ENCODE data around the gene HSPG2.

DNA sequence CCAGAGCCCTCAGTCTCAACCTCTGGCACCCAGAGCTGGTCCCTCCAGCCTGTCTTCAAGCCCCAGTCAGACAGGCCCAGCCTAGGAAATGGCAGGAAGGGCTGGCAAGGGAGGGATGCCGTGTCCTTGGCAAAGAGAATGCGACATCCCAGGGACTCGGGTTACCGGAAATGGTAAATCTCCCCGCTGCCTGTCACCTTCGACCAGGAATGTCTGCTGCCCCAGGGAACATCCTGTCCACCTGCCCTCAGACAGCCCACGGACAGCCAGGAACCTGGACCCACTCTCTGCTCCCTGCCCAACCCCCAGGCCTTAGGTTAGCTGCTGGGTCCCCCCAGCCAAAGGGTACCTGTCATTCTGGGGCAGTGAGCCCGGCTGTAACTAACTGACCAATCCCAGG is 23.9 kb downstream of the HSPG2 start:
- TF ChIP-seq CTCF (IDR thresholded peaks at IDR 0.05) (no peak), POLR2AphosphoS5 (IDR thresholded peaks at IDR 0.05; ENCODE audit: insufficient read depth in 1 of 2, low read depth in 1 of 2) (no peak)
